Measurements from ENCODE around the gene ROR1. TPM values are rescaled to one million over a fixed set of nuclear protein-coding genes. Genes with fewer than 3 reads are reported as not detected.

ROR1 gene
- total RNA-seq, 4 donors from 2014 or later, result 5.1 to 7.3 (median 6.5) TPM

- WGBS, result 92% methylated on average over 2 of the region's 2 CpGs
- intact Hi-C loops (cut with DNase I), result no loop called here
These were observed 287.8 kb downstream of the ROR1 start for GRCh38 chr1:64061430-64062104.

DNA sequence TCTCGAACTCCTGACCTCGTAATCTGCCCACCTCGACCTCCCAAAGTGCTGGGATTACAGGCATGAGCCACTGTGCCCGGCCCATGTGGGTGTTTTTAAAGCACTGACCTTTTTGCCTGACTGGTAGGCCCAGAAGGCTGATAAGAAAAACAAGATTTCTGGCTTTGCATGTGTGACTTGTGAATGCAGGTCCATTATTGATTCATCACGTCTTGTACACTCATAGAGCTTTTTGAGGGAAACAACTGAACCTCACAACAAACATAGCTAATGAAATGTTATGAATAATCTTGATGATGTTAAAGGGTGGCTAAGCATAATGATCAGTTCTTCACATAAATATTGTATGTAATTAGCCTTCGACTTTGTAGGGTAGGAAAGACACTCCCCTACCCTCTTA, 288.7 kb downstream of the ROR1 start:
- Histone ChIP-seq H3K9me3 (peaks cover 0 to 17% (median 4%) of the 10 kb centered on the region in 4 donors), H3K4me1 (no peaks in the 10 kb centered on the region), H3K36me3 (no peaks in the 10 kb centered on the region), H3K27me3 (no peaks in the 10 kb centered on the region), H3K4me3 (no peak overlapping the region), H3K27ac (replicated peaks in 1 of 4) (no peak overlapping the region)
- intact Hi-C loops (cut with DNase I), result no loop called here
- peak; percentile 7 for DNase-seq (ENCODE audit: extremely low spot score)
- 91% methylated on average over 6 of the region's 6 CpGs for WGBS
- TF ChIP-seq POLR2A (IDR thresholded peaks at IDR 0.05; ENCODE audit: low read depth), result no peak
- TF ChIP-seq EP300 (IDR thresholded peaks at IDR 0.05), result no peak
- TF ChIP-seq, protein P1, sequence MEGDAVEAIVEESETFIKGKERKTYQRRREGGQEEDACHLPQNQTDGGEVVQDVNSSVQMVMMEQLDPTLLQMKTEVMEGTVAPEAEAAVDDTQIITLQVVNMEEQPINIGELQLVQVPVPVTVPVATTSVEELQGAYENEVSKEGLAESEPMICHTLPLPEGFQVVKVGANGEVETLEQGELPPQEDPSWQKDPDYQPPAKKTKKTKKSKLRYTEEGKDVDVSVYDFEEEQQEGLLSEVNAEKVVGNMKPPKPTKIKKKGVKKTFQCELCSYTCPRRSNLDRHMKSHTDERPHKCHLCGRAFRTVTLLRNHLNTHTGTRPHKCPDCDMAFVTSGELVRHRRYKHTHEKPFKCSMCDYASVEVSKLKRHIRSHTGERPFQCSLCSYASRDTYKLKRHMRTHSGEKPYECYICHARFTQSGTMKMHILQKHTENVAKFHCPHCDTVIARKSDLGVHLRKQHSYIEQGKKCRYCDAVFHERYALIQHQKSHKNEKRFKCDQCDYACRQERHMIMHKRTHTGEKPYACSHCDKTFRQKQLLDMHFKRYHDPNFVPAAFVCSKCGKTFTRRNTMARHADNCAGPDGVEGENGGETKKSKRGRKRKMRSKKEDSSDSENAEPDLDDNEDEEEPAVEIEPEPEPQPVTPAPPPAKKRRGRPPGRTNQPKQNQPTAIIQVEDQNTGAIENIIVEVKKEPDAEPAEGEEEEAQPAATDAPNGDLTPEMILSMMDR (IDR thresholded peaks at IDR 0.05), result no peak
- no peak for TF ChIP-seq POLR2AphosphoS5 (IDR thresholded peaks at IDR 0.05)

More at GRCh38 chr1:64061430-64062104, 287.8 kb downstream of the ROR1 start:
- TF ChIP-seq POLR2AphosphoS5 (IDR thresholded peaks at IDR 0.05), result no peak
- TF ChIP-seq POLR2A (IDR thresholded peaks at IDR 0.05; ENCODE audit: low read depth), result no peak
- TF ChIP-seq, protein P1 (IDR thresholded peaks at IDR 0.05), result no peak
- no peak for TF ChIP-seq EP300 (IDR thresholded peaks at IDR 0.05)
- no peak overlapping the region for H3K4me3 ChIP-seq
- H3K36me3 ChIP-seq, result no peaks in the 10 kb centered on the region
- no peaks in the 10 kb centered on the region for H3K4me1 ChIP-seq
- H3K27me3 ChIP-seq, result no peaks in the 10 kb centered on the region
- DNase-seq (ENCODE audit: extremely low spot score), result peak; percentile 72
- H3K9me3 ChIP-seq, result peaks cover 0 to 17% (median 5%) of the 10 kb centered on the region in 4 donors
- H3K27ac ChIP-seq (replicated peaks in 1 of 4), result no peak overlapping the region

DNA sequence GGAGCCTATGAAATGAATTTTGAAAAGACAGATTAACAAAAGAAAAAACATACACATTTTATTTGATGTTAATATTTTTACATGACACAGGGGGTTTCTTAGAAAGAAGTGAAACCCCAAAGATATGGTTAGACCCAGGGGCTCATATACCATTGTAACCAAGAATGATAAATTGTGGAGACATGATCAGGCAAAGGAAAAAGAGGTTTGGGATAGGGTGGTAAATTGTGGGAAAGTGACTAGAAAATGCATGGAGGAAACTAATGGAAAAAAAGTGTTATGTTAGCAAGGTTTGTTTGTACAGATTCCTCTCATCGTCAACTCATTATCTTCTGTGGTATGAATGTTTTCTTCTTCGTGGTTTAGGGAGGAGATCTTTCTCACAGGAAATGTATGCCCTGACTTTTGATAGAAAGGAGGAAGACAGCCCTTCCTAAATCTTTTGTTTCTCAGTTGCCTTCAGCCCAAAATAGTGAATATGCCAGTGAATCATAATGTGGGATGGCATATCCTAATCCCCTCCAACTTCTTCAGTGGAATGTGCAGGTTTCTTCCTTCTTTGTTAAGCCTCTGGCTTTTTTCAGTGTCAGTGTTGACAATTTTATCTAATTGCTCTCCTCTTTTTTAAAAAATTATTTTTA, 289.2 kb downstream of the ROR1 start:
- no peaks in the 10 kb centered on the region for H3K4me1 ChIP-seq
- peak; percentile 2 for DNase-seq (ENCODE audit: extremely low spot score)
- intact Hi-C loops (cut with DNase I), result no loop called here
- 63% methylated on average over 2 of the region's 2 CpGs for WGBS
- no peaks in the 10 kb centered on the region for H3K27me3 ChIP-seq
- no peak overlapping the region for H3K4me3 ChIP-seq
- H3K27ac ChIP-seq (replicated peaks in 1 of 4), result no peak overlapping the region
- TF ChIP-seq POLR2A (IDR thresholded peaks at IDR 0.05; ENCODE audit: low read depth) (no peak), EP300 (IDR thresholded peaks at IDR 0.05) (no peak), POLR2AphosphoS5 (IDR thresholded peaks at IDR 0.05) (no peak)
- TF ChIP-seq, protein P1 (IDR thresholded peaks at IDR 0.05), result no peak
- peaks cover 0 to 12% (median 1%) of the 10 kb centered on the region in 4 donors for H3K9me3 ChIP-seq
- H3K36me3 ChIP-seq, result no peaks in the 10 kb centered on the region

- no peak for DNase-seq (ENCODE audit: extremely low spot score)
- 100% methylated on average over 1 of the region's 2 CpGs for WGBS
- intact Hi-C loops (cut with DNase I), result no loop called here
- Histone ChIP-seq H3K4me3 (no peak overlapping the region), H3K9me3 (no peaks in the 10 kb centered on the region), H3K36me3 (no peaks in the 10 kb centered on the region), H3K27ac (replicated peaks in 1 of 4) (no peak overlapping the region), H3K27me3 (no peaks in the 10 kb centered on the region), H3K4me1 (peaks cover 0 to 3% (median 0%) of the 10 kb centered on the region in 4 donors)
- TF ChIP-seq, protein P1 (IDR thresholded peaks at IDR 0.05), result no peak
- no peak for TF ChIP-seq EP300 (IDR thresholded peaks at IDR 0.05)
- TF ChIP-seq POLR2AphosphoS5 (IDR thresholded peaks at IDR 0.05), result no peak
These were observed 291.8 kb downstream of the ROR1 start for GRCh38 chr1:64065571-64065970.
